GM23248 (cell line): ENCODE results near the gene MACF1. TPM values are rescaled to one million over a fixed set of nuclear protein-coding genes. Genes with fewer than 3 reads are reported as not detected.

Source experiments
- DNase-seq: peaks from one replicate; pipeline ENCODE4 v3.0.0-alpha.2; 2015
- H2AFZ ChIP-seq: fragments of 200-600 bp; sonication (generic); 2 replicates; pipeline ENCODE4 v1.6.1; 2016; ENCODE audit warnings: antibody characterized with exemption
- H3F3A ChIP-seq: fragments of 200-600 bp; sonication (generic); 2 replicates; pipeline ENCODE4 v1.6.1; 2016; ENCODE audit warnings: mild to moderate bottlenecking, antibody characterized with exemption, mixed run types; ENCODE audit not compliant: insufficient read depth
- H3K27ac ChIP-seq: fragments of 200-600 bp; sonication (generic); 2 replicates; pipeline ENCODE4 v1.5.1; 2016; ENCODE audit warnings: mild to moderate bottlenecking
- H3K27me3 ChIP-seq: fragments of 200-600 bp; sonication (generic); replicated peaks from 2 replicates; pipeline ENCODE4 v1.6.1; 2016; ENCODE audit warnings: mild to moderate bottlenecking; ENCODE audit not compliant: insufficient read depth
- H3K36me3 ChIP-seq: fragments of 200-600 bp; sonication (generic); 2 replicates; pipeline ENCODE4 v1.6.1; 2016; ENCODE audit warnings: low read depth, mild to moderate bottlenecking
- H3K4me1 ChIP-seq: fragments of 200-600 bp; sonication (generic); 2 replicates; pipeline ENCODE4 v1.6.1; 2016; ENCODE audit warnings: mild to moderate bottlenecking; ENCODE audit not compliant: insufficient read depth
- H3K4me2 ChIP-seq: fragments of 200-600 bp; sonication (generic); one replicate; pipeline ENCODE4 v1.6.1; 2016; ENCODE audit warnings: mild to moderate bottlenecking; ENCODE audit not compliant: unreplicated experiment
- H3K4me3 ChIP-seq: fragments of 200-600 bp; sonication (generic); 2 replicates; pipeline ENCODE4 v1.5.1; 2016; ENCODE audit warnings: mild to moderate bottlenecking
- H3K79me2 ChIP-seq: fragments of 200-600 bp; sonication (generic); 2 replicates; pipeline ENCODE4 v1.6.1; 2016; ENCODE audit warnings: mild to moderate bottlenecking; ENCODE audit not compliant: insufficient read depth
- H3K9ac ChIP-seq: fragments of 200-600 bp; sonication (generic); 2 replicates; pipeline ENCODE4 v1.6.1; 2016; ENCODE audit warnings: mild to moderate bottlenecking
- H3K9me2 ChIP-seq: fragments of 200-600 bp; sonication (generic); 2 replicates; pipeline ENCODE4 v1.6.1; 2016; ENCODE audit warnings: mixed run types, mild to moderate bottlenecking, moderate library complexity; ENCODE audit not compliant: insufficient read depth
- H3K9me3 ChIP-seq: fragments of 200-600 bp; sonication (generic); one replicate; pipeline ENCODE4 v1.6.1; 2017; ENCODE audit warnings: low read depth
- H4K20me1 ChIP-seq: fragments of 200-600 bp; sonication (generic); 2 replicates; pipeline ENCODE4 v1.6.0; 2016; ENCODE audit not compliant: insufficient read depth
- EZH2 ChIP-seq: fragments of 200-600 bp; sonication (generic); IDR thresholded peaks from 2 replicates; pipeline ENCODE4 v1.6.1; 2018; ENCODE audit warnings: antibody characterized with exemption, mild to moderate bottlenecking; ENCODE audit not compliant: insufficient read depth, poor library complexity, severe bottlenecking
- EZH2phosphoT487 ChIP-seq: fragments of 200-600 bp; sonication (generic); IDR thresholded peaks from 2 replicates; pipeline ENCODE4 v1.6.1; 2018; ENCODE audit warnings: antibody characterized with exemption, moderate library complexity, mild to moderate bottlenecking, low read depth; ENCODE audit not compliant: insufficient read depth
- WGBS, 2 experiments: methylation state at CpG; one replicate each; pipeline ENCODE4 v1.1.6; 2015 to 2017; ENCODE audit warnings: low lambda C conversion rate in 2 of 2, low coverage in 1 of 2; ENCODE audit errors: missing lambda C conversion rate in 2 of 2; 5-methylcytosine and 5-hydroxymethylcytosine counted together
- in situ Hi-C: fragments of 300-500 bp; cut with MboI; formaldehyde crosslinking; loops from 2 replicates; pipeline ENCODE4 v1.15.0; 2020
- polyA plus RNA-seq: library from polyadenylated mRNA; unstranded; fragments of >200 nt; fragmentation: Nextera tagmentation; extraction: Ambion mirVana; gene quantifications from 2 replicates; pipeline ENCODE4 v1.2.1, GENCODE V29; 2016
- total RNA-seq: library from RNA; depleted of rRNA; stranded (reverse); fragments of >200 nt; shearing (Covaris generic); gene quantifications from 2 replicates; pipeline ENCODE4 v1.2.3, GENCODE V29; 2014

MACF1 gene
- total and polyA plus RNA-seq, 2 experiments from 2014 or later = 55.1 to 177 TPM

DNA sequence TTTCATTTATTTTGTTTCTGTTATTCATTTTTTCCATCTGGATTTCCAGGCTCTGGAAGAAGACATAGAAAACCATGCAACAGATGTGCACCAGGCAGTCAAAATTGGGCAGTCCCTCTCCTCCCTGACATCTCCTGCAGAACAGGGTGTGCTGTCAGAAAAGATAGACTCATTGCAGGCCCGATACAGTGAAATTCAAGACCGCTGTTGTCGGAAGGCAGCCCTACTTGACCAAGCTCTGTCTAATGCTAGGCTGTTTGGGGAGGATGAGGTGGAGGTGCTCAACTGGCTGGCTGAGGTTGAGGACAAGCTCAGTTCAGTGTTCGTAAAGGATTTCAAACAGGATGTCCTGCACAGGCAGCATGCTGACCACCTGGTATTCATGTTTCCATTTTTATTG lies 223.4 kb downstream of the MACF1 start:
- Histone ChIP-seq H3K9ac (no peak overlapping the region), H3K9me2 (no peaks in the 10 kb centered on the region), H3F3A (peaks cover 17% of the 10 kb centered on the region; the same call in 1 of the 2 replicates), H3K36me3 (peaks cover 97% of the 10 kb centered on the region), H3K4me2 (no peak overlapping the region), H3K4me1 (no peaks in the 10 kb centered on the region), H4K20me1 (no peaks in the 10 kb centered on the region), H3K4me3 (no peak overlapping the region), H3K79me2 (peaks cover 89% of the 10 kb centered on the region), H3K27me3 (no peaks in the 10 kb centered on the region), H3K9me3 (no peaks in the 10 kb centered on the region), H3K27ac (no peak overlapping the region), H2AFZ (no peak overlapping the region)
- 63% methylated on average over 4 of the region's 4 CpGs for WGBS, 2 experiments
- TF ChIP-seq EZH2 = no peak
- TF ChIP-seq EZH2phosphoT487 = no peak
- no peak for DNase-seq
- in situ Hi-C loops = no loop called here

DNA sequence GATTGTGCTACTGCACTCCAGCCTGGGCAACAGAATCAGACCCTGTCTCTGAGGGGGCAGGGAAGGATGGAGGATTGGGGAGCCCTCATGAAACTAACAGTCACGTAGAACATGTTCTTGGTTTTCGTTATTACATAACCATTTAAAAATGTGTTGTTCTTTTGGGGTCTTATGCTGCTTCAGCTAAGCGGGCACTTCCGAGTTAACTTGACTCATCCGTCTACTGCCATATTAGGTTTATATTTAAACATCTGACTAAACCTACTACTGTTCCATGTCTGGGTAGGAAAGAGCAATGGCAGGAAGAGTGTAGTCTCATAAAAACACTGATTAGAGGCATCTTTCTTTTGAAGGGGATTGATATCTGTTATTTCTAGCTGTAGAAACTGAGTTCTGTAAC lies 227.4 kb downstream of the MACF1 start:
- H3K4me1 ChIP-seq = no peaks in the 10 kb centered on the region
- no peaks in the 10 kb centered on the region for H3K9me3 ChIP-seq
- no peak for DNase-seq
- H3K4me2 ChIP-seq = no peak overlapping the region
- 93 to 97% methylated on average over 5 of the region's 5 CpGs for WGBS, 2 experiments
- TF ChIP-seq EZH2phosphoT487 = no peak
- TF ChIP-seq EZH2 = no peak
- H4K20me1 ChIP-seq = no peaks in the 10 kb centered on the region
- no peak overlapping the region for H3K9ac ChIP-seq
- no peaks in the 10 kb centered on the region for H3K27me3 ChIP-seq
- peaks cover 96% of the 10 kb centered on the region for H3K36me3 ChIP-seq
- H3K4me3 ChIP-seq = no peak overlapping the region
- peaks cover 75% of the 10 kb centered on the region for H3K79me2 ChIP-seq
- H3F3A ChIP-seq = peaks cover 38% of the 10 kb centered on the region
- in situ Hi-C loops = no loop called here
- H2AFZ ChIP-seq = no peak overlapping the region
- no peaks in the 10 kb centered on the region for H3K9me2 ChIP-seq
- H3K27ac ChIP-seq = no peak overlapping the region

DNA sequence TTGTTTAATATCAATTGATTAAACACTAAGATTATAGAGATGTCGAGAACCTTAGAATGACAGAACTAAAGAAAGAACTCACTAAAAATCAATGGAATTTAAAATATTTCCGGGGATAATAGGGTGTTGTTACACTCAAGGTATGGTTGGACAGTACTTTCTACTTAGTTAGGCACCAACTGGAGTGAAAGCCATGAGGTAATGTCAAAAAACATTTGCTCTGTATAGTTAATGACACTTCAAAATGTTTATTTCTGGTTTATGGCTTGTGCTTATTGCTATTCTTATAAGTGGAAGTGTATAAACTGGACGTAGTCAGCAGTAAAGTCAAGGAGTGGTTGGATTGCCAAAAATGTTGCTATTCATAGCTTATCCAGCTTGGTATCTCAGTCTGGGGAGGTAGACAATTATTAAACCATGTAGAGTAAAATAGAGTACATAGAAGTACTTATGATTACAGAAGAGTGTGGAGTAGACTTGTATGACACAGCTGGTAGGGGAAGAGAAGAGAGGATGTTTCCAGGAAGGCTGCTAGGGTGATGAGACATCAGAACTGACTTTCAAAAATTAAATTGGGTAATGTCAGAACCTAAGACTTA lies 230.4 kb downstream of the MACF1 start:
- Histone ChIP-seq H3F3A (peaks cover 38% of the 10 kb centered on the region), H3K4me2 (no peak overlapping the region), H3K36me3 (peaks cover 96% of the 10 kb centered on the region), H3K27ac (peak overlapping the region; percentile 4; the same call in 1 of the 2 replicates), H3K9me3 (no peaks in the 10 kb centered on the region), H4K20me1 (no peaks in the 10 kb centered on the region), H3K79me2 (peaks cover 56% of the 10 kb centered on the region), H3K4me3 (no peak overlapping the region), H3K9me2 (no peaks in the 10 kb centered on the region), H3K4me1 (no peaks in the 10 kb centered on the region), H3K27me3 (no peaks in the 10 kb centered on the region), H2AFZ (no peak overlapping the region), H3K9ac (no peak overlapping the region)
- 90 to 92% methylated on average over 3 of the region's 3 CpGs for WGBS, 2 experiments
- DNase-seq = peak; percentile 41
- TF ChIP-seq EZH2phosphoT487 (no peak), EZH2 (no peak)
- in situ Hi-C loops = no loop called here

DNA sequence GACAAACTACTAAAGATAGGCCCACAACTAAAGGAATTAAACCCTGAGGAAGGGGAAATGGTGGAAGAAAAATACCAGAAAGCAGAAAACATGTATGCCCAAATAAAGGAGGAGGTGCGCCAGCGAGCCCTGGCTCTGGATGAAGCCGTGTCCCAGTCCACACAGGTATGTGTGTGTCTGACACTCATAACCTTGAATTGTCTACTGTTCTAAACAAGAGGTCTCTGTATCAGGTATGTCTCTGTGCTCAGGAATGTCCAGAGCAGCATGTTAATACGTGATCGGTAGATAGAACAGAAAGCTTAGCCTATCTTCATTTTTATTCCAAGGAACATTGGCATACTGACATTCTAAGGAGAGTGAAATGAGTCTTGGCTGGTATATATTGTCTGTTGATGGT lies 231.1 kb downstream of the MACF1 start:
- Histone ChIP-seq H3F3A (peaks cover 38% of the 10 kb centered on the region), H3K4me3 (no peak overlapping the region), H3K27me3 (no peaks in the 10 kb centered on the region), H3K36me3 (peaks cover 95% of the 10 kb centered on the region), H3K4me2 (no peak overlapping the region), H3K27ac (peak overlapping the region; percentile 4; the same call in 1 of the 2 replicates), H3K9ac (no peak overlapping the region), H2AFZ (no peak overlapping the region), H3K4me1 (no peaks in the 10 kb centered on the region), H3K9me2 (no peaks in the 10 kb centered on the region), H4K20me1 (no peaks in the 10 kb centered on the region), H3K9me3 (no peaks in the 10 kb centered on the region), H3K79me2 (peaks cover 49% of the 10 kb centered on the region)
- WGBS, 2 experiments = 95 to 96% methylated on average over 5 of the region's 5 CpGs
- no peak for TF ChIP-seq EZH2phosphoT487
- TF ChIP-seq EZH2 = no peak
- in situ Hi-C loops = no loop called here
- DNase-seq = no peak
